Lower leg skin (tissue), 4 donors: ENCODE measurements around the gene CAMKMT. TPM values are rescaled to one million over a fixed set of nuclear protein-coding genes. Genes with fewer than 3 reads are reported as not detected.

ENCODE experiments used
- DNase-seq, 2 donors: peaks; one replicate each; pipeline ENCODE4 v3.0.0-alpha.2; 2019; ENCODE audit warnings: low spot score in 2 of 2
- H3K4me3 ChIP-seq: fragments of 200-600 bp; sonication (generic); 2 replicates; pipeline ENCODE4 v1.5.1; 2017; ENCODE audit warnings: mild to moderate bottlenecking, low read depth; ENCODE audit not compliant: poor library complexity, severe bottlenecking
- POLR2A ChIP-seq, 2 donors: fragments of 450-650 bp; IDR thresholded peaks; one replicate each; pipeline ENCODE4 v1.6.1; 2016 to 2017; ENCODE audit warnings: antibody characterized with exemption in 2 of 2, mild to moderate bottlenecking in 1 of 2, moderate library complexity in 1 of 2
- WGBS, 2 donors: methylation state at CpG; one replicate each; pipeline ENCODE4 v1.1.5; 2018; 5-methylcytosine and 5-hydroxymethylcytosine counted together
- intact Hi-C: fragments of 100-400 bp; cut with DNase I; formaldehyde crosslinking; loops from one replicate; pipeline ENCODE4 v1.15.0; 2023; ENCODE audit warnings: low total_unique reads
- total RNA-seq, 4 donors: library from RNA; depleted of rRNA; stranded (reverse); fragments of >200 nt; gene quantifications; one replicate each; pipeline ENCODE4 v1.1.0, GENCODE V29; 2016
- TF ChIP-seq, protein P1 (sequence below), 3 donors: fragments of 450-650 bp; IDR thresholded peaks; one replicate each; pipeline ENCODE4 v1.5.1; 2016; ENCODE audit warnings: antibody characterized with exemption in 3 of 3, mild to moderate bottlenecking in 3 of 3, moderate library complexity in 2 of 3

The CAMKMT gene
- total RNA-seq, 4 donors from 2014 or later = 4.2 to 18.3 (median 9.8) TPM

DNA sequence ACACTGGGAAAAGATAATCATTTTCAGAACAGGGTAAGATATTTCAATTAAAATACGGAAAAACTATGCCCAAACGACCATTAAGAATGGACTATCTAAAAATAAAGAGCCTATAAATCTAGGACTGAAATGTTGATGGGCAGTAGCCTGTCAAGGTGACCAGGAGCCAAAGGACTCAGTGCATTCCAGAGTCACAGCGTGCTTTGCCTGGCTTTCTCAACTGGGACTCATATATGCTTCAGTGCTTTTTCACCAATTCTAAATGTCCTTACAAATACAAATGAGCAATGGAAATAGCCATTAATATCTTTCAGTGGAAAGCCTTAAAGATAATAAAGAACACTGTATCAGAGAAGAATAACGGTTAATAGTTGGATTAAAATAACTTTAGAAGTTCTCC lies 35.9 kb upstream of the CAMKMT start:
- intact Hi-C loops = no loop called here
- TF ChIP-seq POLR2A (IDR thresholded peaks at IDR 0.05) = no peak
- TF ChIP-seq, protein P1, sequence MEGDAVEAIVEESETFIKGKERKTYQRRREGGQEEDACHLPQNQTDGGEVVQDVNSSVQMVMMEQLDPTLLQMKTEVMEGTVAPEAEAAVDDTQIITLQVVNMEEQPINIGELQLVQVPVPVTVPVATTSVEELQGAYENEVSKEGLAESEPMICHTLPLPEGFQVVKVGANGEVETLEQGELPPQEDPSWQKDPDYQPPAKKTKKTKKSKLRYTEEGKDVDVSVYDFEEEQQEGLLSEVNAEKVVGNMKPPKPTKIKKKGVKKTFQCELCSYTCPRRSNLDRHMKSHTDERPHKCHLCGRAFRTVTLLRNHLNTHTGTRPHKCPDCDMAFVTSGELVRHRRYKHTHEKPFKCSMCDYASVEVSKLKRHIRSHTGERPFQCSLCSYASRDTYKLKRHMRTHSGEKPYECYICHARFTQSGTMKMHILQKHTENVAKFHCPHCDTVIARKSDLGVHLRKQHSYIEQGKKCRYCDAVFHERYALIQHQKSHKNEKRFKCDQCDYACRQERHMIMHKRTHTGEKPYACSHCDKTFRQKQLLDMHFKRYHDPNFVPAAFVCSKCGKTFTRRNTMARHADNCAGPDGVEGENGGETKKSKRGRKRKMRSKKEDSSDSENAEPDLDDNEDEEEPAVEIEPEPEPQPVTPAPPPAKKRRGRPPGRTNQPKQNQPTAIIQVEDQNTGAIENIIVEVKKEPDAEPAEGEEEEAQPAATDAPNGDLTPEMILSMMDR (IDR thresholded peaks at IDR 0.05) = no peak
- H3K4me3 ChIP-seq = no peak overlapping the region
- WGBS, 2 donors = 89 to 90% methylated on average over 4 of the region's 4 CpGs
- no peak for DNase-seq

DNA sequence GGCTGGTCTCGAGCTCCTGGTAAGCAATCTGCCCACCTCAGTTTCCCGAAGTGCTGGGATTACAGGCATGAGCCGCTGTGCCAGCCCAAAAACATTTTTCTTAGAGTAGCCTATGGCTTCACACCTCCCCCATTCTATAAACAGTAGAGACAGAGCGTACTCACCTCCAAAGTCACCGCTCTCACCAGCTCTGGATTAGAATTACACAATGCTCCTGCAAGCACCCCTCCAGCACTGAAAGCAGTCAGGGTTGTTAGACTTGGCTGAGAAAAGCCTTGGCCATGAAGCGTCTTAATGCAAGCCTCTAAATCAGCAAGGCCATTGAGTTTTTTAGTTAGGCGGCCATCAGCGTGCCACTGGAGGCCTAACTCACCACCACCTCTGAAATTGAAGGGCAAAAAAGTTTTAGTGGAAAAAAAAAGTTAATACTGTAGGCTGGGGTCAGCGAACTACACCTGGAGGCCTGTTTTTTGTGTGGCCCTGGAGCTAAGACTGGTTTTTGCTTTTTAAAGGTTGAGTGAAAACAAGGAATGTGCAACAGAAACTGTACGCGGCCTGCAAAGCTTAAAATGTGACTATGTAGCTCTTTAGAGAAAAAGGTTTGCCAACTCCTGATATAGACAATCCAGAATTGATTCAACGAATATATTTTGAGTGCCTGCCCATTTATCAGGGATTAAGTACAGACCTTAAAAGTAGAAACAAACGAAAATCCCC lies 35.0 kb upstream of the CAMKMT start:
- no peak for TF ChIP-seq POLR2A (IDR thresholded peaks at IDR 0.05)
- TF ChIP-seq, protein P1 (IDR thresholded peaks at IDR 0.05) = no peak
- no peak for DNase-seq
- no peak overlapping the region for H3K4me3 ChIP-seq
- 89 to 90% methylated on average over 13 of the region's 13 CpGs for WGBS, 2 donors
- intact Hi-C loops = no loop called here

DNA sequence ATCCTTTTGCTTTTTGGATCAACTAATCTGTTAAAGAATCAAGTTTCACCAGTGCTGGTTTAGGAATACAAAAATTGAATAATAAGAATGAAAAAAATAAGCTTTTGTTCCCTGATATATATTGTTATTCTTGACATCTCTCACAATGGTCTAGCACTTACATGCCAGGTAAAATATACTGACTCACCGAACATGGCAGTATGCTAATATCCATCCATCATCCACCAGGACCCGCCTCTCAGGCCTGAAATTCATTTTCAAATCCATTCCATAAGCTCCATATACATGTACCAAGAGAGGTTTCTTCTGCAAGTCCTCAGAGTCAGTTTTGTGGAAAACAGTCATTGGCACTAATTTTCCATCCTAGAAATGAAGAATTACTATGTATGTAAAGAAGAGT lies 33.0 kb upstream of the CAMKMT start:
- no peak for TF ChIP-seq POLR2A (IDR thresholded peaks at IDR 0.05)
- TF ChIP-seq, protein P1 (IDR thresholded peaks at IDR 0.05) = no peak
- intact Hi-C loops = no loop called here
- H3K4me3 ChIP-seq = no peak overlapping the region
- no peak for DNase-seq
- WGBS, 2 donors = 72 to 76% methylated on average over 2 of the region's 2 CpGs

DNA sequence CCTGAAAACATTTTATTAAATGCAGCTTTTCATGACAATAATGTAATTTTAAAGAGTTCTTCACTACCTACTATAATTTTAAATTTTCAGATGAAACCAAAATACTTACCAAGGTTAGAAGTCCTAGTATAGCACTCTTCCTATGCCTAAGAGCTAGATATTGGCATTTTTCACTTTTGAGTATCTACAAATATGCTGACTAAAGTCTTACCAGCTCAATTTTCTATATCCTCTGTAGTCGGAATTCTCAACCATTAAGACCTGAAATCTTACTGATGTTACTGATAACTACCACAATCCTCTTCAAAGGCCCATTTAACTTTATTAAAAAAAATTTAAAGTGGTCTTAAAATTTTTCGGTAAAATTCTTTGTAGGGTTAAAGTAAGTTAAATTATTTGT lies 32.4 kb upstream of the CAMKMT start:
- DNase-seq = no peak
- 92 to 93% methylated on average over 2 of the region's 2 CpGs for WGBS, 2 donors
- intact Hi-C loops = no loop called here
- TF ChIP-seq POLR2A (IDR thresholded peaks at IDR 0.05) = no peak
- TF ChIP-seq, protein P1 (IDR thresholded peaks at IDR 0.05) = no peak
- H3K4me3 ChIP-seq = no peak overlapping the region

DNA sequence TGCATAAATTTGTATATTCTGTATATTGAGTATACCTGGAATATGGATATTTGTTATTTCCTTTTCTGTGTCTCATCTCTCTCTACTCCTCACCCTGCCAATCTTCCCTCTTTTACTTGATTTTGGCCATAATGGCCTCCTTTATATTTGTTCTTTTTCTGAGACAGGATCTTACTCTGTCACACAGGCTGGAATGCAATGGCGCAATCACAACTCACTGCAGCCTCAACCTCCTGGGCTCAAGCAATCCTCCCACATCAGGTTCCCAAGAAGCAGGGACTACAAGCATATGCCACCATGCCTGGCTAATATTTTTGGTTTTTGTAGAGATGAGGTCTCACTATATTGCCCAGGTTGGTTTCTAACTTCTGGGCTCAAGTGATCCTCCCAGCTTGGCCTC lies 30.9 kb upstream of the CAMKMT start:
- no peak overlapping the region for H3K4me3 ChIP-seq
- TF ChIP-seq, protein P1 (IDR thresholded peaks at IDR 0.05) = no peak
- no peak for TF ChIP-seq POLR2A (IDR thresholded peaks at IDR 0.05)
- intact Hi-C loops = no loop called here
- 100% methylated on average over 1 of the region's 1 CpG for WGBS, 2 donors
- DNase-seq = no peak

DNA sequence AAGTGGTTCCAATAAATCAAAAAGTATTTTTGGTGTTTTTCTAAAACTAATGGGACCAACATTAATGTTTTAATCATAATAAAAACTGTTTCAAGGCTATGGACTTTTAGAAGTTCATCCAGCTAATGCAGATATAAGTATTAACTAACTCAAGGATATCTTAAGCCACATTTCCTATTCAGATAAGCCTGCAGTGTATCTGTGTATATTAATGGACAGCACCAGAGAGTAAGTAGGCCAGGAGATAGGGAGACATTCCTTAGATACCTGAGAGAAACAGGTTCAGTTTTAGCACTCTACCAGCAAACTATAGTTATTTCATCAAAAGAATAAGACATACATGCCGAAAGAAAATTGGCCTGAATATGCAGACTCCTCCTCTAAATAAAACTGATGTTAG lies 27.8 kb upstream of the CAMKMT start:
- no peak overlapping the region for H3K4me3 ChIP-seq
- whole genome bisulfite sequencing, 2 donors = 98% methylated on average over 1 of the region's 1 CpG
- no peak for DNase-seq
- intact Hi-C loops = no loop called here
- TF ChIP-seq, protein P1 (IDR thresholded peaks at IDR 0.05) = no peak
- no peak for TF ChIP-seq POLR2A (IDR thresholded peaks at IDR 0.05)
